Urinary bladder (tissue), 4 donors: Measurements from ENCODE around the gene PIP. TPM values are rescaled to one million over a fixed set of nuclear protein-coding genes. Genes with fewer than 3 reads are reported as not detected.
"Not testable (repeated sequence)": the region's sequence is repeated elsewhere in the genome, so short reads cannot be mapped to it uniquely, and the experiment has no call there.

Source experiments
- DNase-seq: peaks from one replicate; pipeline ENCODE4 v3.0.0-alpha.2; 2015; ENCODE audit errors: extremely low spot score
- H3K27ac ChIP-seq: one replicate; pipeline ENCODE4 v1.5.1; 2013; ENCODE audit warnings: low read depth, mild to moderate bottlenecking, moderate library complexity
- H3K36me3 ChIP-seq: one replicate; pipeline ENCODE4 v1.6.1; 2013; ENCODE audit warnings: mild to moderate bottlenecking, moderate library complexity; ENCODE audit not compliant: insufficient read depth
- H3K4me1 ChIP-seq: one replicate; pipeline ENCODE4 v1.6.1; 2013; ENCODE audit warnings: mild to moderate bottlenecking, moderate library complexity; ENCODE audit not compliant: insufficient read depth
- H3K4me3 ChIP-seq: one replicate; pipeline ENCODE4 v1.5.1; 2013; ENCODE audit warnings: low read depth, low read length
- WGBS: extraction: QIAGEN DNeasy Blood & Tissue Kit; methylation state at CpG from one replicate; pipeline ENCODE4 v1.1.7; 2013; 5-methylcytosine and 5-hydroxymethylcytosine counted together
- polyA plus RNA-seq: library from polyadenylated mRNA; stranded (reverse); fragments of 200-250 nt; gene quantifications from one replicate; pipeline ENCODE4 v1.2.3, GENCODE V29; 2013
- total RNA-seq: library from RNA; depleted of rRNA; stranded (reverse); fragments of >200 nt; gene quantifications from one replicate; pipeline ENCODE4 v1.2.3, GENCODE V29; 2014
- donor health status: healthy with polysubstance abuse.
- donor health status: healthy.

PIP gene
- total and polyA plus RNA-seq, 2 donors = not detected

- Histone ChIP-seq H3K4me1 (no peaks in the 10 kb centered on the region), H3K27ac (no peak overlapping the region), H3K36me3 (no peaks in the 10 kb centered on the region), H3K4me3 (no peak overlapping the region)
- DNase-seq = no peak
Observed at GRCh38 chr7:143130541-143130940, 1.3 kb upstream of the PIP start.

- H3K27ac ChIP-seq = no peak overlapping the region
- DNase-seq = no peak
- no peaks in the 10 kb centered on the region for H3K36me3 ChIP-seq
- H3K4me1 ChIP-seq = no peaks in the 10 kb centered on the region
- H3K4me3 ChIP-seq = no peak overlapping the region
Observed at GRCh38 chr7:143147070-143147469, 15.2 kb downstream of the PIP start.

GRCh38 chr7:143148050-143148449 lies 16.2 kb downstream of the PIP start:
- Histone ChIP-seq H3K36me3 (no peaks in the 10 kb centered on the region), H3K27ac (no peak overlapping the region), H3K4me3 (no peak overlapping the region), H3K4me1 (no peaks in the 10 kb centered on the region)
- no peak for DNase-seq
- 67% methylated on average over 4 of the region's 4 CpGs for WGBS

GRCh38 chr7:143148651-143149050 lies 16.8 kb downstream of the PIP start:
- Histone ChIP-seq H3K4me3 (no peak overlapping the region), H3K4me1 (no peaks in the 10 kb centered on the region)

GRCh38 chr7:143150696-143151095 lies 18.8 kb downstream of the PIP start:
- H3K4me1 ChIP-seq, H3K4me3 ChIP-seq, H3K36me3 ChIP-seq, H3K27ac ChIP-seq, DNase-seq: not testable (repeated sequence)
- WGBS = 95% methylated on average over 6 of the region's 6 CpGs

More at GRCh38 chr7:143148651-143149050, 16.8 kb downstream of the PIP start:
- no peaks in the 10 kb centered on the region for H3K36me3 ChIP-seq
- no peak for DNase-seq
- H3K27ac ChIP-seq = no peak overlapping the region

GRCh38 chr7:143158617-143159016 lies 26.7 kb downstream of the PIP start:
- not testable (repeated sequence) for H3K4me3 ChIP-seq, DNase-seq, H3K36me3 ChIP-seq, H3K4me1 ChIP-seq, H3K27ac ChIP-seq
- 89% methylated on average over 3 of the region's 3 CpGs for WGBS

- no peak overlapping the region for H3K27ac ChIP-seq
- H3K4me1 ChIP-seq = no peaks in the 10 kb centered on the region
- DNase-seq = no peak
- H3K36me3 ChIP-seq = no peaks in the 10 kb centered on the region
- no peak overlapping the region for H3K4me3 ChIP-seq
Observed at GRCh38 chr7:143171697-143172096, 39.8 kb downstream of the PIP start.

GRCh38 chr7:143172354-143172753 lies 40.5 kb downstream of the PIP start:
- Histone ChIP-seq H3K4me1 (no peaks in the 10 kb centered on the region), H3K4me3 (no peak overlapping the region), H3K27ac (no peak overlapping the region), H3K36me3 (no peaks in the 10 kb centered on the region)
- no peak for DNase-seq
- 46% methylated on average over 4 of the region's 4 CpGs for WGBS

- WGBS = 94% methylated on average over 5 of the region's 5 CpGs
- no peak for DNase-seq
- Histone ChIP-seq H3K36me3 (no peaks in the 10 kb centered on the region), H3K27ac (no peak overlapping the region), H3K4me1 (no peaks in the 10 kb centered on the region), H3K4me3 (no peak overlapping the region)
Observed at GRCh38 chr7:143176128-143176527, 44.3 kb downstream of the PIP start.

- H3K4me1 ChIP-seq = no peaks in the 10 kb centered on the region
- no peaks in the 10 kb centered on the region for H3K36me3 ChIP-seq
- DNase-seq = no peak
- 84% methylated on average over 2 of the region's 2 CpGs for WGBS
- H3K27ac ChIP-seq = no peak overlapping the region
- no peak overlapping the region for H3K4me3 ChIP-seq
Observed at GRCh38 chr7:143177374-143178119, 45.7 kb downstream of the PIP start.

- DNase-seq, H3K36me3 ChIP-seq, H3K4me1 ChIP-seq, H3K27ac ChIP-seq, H3K4me3 ChIP-seq: not testable (repeated sequence)
- WGBS = 96% methylated on average over 4 of the region's 4 CpGs
Observed at GRCh38 chr7:143180771-143181170, 48.9 kb downstream of the PIP start.

- 74% methylated on average over 2 of the region's 2 CpGs for WGBS
- H3K4me3 ChIP-seq = no peak overlapping the region
- H3K4me1 ChIP-seq = no peaks in the 10 kb centered on the region
- no peak overlapping the region for H3K27ac ChIP-seq
- DNase-seq = no peak
- H3K36me3 ChIP-seq = no peaks in the 10 kb centered on the region
Observed at GRCh38 chr7:143181349-143181748, 49.5 kb downstream of the PIP start.

GRCh38 chr7:143183024-143183423 lies 51.1 kb downstream of the PIP start, which contains the start of gene TAS2R39:
TAS2R39 (plus strand) TSS chr7:143183419; CDS start chr7:143183419, 0 bp downstream.
- DNase-seq = no peak

GRCh38 chr7:143185551-143185950 lies 53.7 kb downstream of the PIP start:
- 56% methylated on average over 1 of the region's 1 CpG for WGBS

More at GRCh38 chr7:143183024-143183423, 51.1 kb downstream of the PIP start, which contains the start of gene TAS2R39:
- WGBS = 82% methylated on average over 3 of the region's 3 CpGs
- Histone ChIP-seq H3K4me1 (no peaks in the 10 kb centered on the region), H3K27ac (no peak within 1 kb of the TSS), H3K36me3 (no peaks in the 10 kb centered on the region), H3K4me3 (no peak within 1 kb of the TSS)

GRCh38 chr7:143188994-143189393 lies 57.1 kb downstream of the PIP start:
- DNase-seq = no peak
- Histone ChIP-seq H3K27ac (no peak overlapping the region), H3K4me3 (no peak overlapping the region), H3K4me1 (no peaks in the 10 kb centered on the region), H3K36me3 (no peaks in the 10 kb centered on the region)
- WGBS = 52% methylated on average over 6 of the region's 6 CpGs

More at GRCh38 chr7:143185551-143185950, 53.7 kb downstream of the PIP start:
- Histone ChIP-seq H3K27ac (no peak overlapping the region), H3K4me3 (no peak overlapping the region), H3K4me1 (no peaks in the 10 kb centered on the region), H3K36me3 (no peaks in the 10 kb centered on the region)
- no peak for DNase-seq
